Parietal lobe (tissue), 2 donors: ENCODE results near the gene CXorf66. TPM values are rescaled to one million over a fixed set of nuclear protein-coding genes. Genes with fewer than 3 reads are reported as not detected.

Experiments used
- small RNA-seq: library from RNA; depleted of rRNA; stranded (forward); fragments of <200 nt; gene quantifications from one replicate; pipeline ENCODE3, GENCODE V24; 2014; ENCODE audit warnings: low replicate concordance
- total RNA-seq: library from RNA; depleted of rRNA; stranded (reverse); fragments of >200 nt; gene quantifications from one replicate; pipeline ENCODE4 v1.2.3, GENCODE V29; 2014

The CXorf66 gene, protein sequence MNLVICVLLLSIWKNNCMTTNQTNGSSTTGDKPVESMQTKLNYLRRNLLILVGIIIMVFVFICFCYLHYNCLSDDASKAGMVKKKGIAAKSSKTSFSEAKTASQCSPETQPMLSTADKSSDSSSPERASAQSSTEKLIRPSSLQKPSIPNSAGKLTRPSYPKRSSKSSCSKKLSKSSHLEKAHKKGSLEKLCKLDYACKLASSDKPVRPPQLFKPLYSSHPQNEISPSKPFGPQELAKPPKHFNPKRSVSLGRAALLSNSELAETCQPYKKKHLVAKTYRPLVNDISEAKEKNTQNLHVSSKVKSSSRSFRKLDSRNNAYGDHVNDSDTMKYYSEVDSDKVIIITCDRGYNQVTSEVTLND
- not detected for total RNA-seq

GRCh38 chrX:139965421-139965820, at the start of gene CXorf66:
CXorf66 (minus strand) TSS chrX:139965521; CDS start chrX:139965496, 25 bp downstream.

GRCh38 chrX:139932901-139933796, 32.2 kb downstream of the CXorf66 start, which contains the start of gene ATP11C:
ATP11C (minus strand) TSS chrX:139933053; CDS start chrX:139932042, 1,011 bp downstream.

Small RNA genes within 50 kb of the gene (small RNA-seq; reads per million reads assigned to genes)
- gene MIR505: 8.3 reads per million, percentile 89 among the genes with 10 or more reads in this experiment
- 0.09 reads per million for gene RF00425

Other genes starting within 250 kb of the CXorf66 start
- gene ATP11C, start 32.5 kb downstream of the CXorf66 start, total RNA-seq: 75.1 TPM